Immature natural killer cell (primary cell): ENCODE results near the gene PSD4. TPM values are rescaled to one million over a fixed set of nuclear protein-coding genes. Genes with fewer than 3 reads are reported as not detected.

Experiments
- DNase-seq, 3 donors: peaks; one replicate each; pipeline ENCODE4 v3.0.0; 2022; ENCODE audit warnings: mixed read lengths in 1 of 3
- H3K27ac Mint-ChIP-seq, 6 donors: one replicate each; pipeline ENCODE4 v1.8.0; 2020; ENCODE audit warnings: mixed read lengths in 6 of 6, mild to moderate bottlenecking in 5 of 6, inconsistent platforms in 4 of 6, moderate library complexity in 3 of 6
- H3K27me3 Mint-ChIP-seq, 3 donors: one replicate each; pipeline ENCODE4 v1.8.0; 2020 to 2021; ENCODE audit warnings: low read depth in 3 of 3, mild to moderate bottlenecking in 3 of 3, mixed read lengths in 3 of 3, moderate library complexity in 3 of 3, inconsistent platforms in 1 of 3
- H3K36me3 Mint-ChIP-seq, 3 donors: one replicate each; pipeline ENCODE4 v1.8.0; 2020; ENCODE audit warnings: mixed read lengths in 3 of 3, inconsistent platforms in 2 of 3, mild to moderate bottlenecking in 2 of 3
- H3K4me1 Mint-ChIP-seq, 2 donors: one replicate each; pipeline ENCODE4 v1.8.0; 2020; ENCODE audit warnings: inconsistent platforms in 2 of 2, mild to moderate bottlenecking in 2 of 2, mixed read lengths in 2 of 2, moderate library complexity in 1 of 2
- H3K4me3 Mint-ChIP-seq, 5 donors: one replicate each; pipeline ENCODE4 v1.8.0; 2020; ENCODE audit warnings: mild to moderate bottlenecking in 5 of 5, mixed read lengths in 5 of 5, inconsistent platforms in 3 of 5, moderate library complexity in 3 of 5
- H3K9me3 Mint-ChIP-seq, 6 donors: one replicate each; pipeline ENCODE4 v1.8.0; 2020; ENCODE audit warnings: mild to moderate bottlenecking in 6 of 6, mixed read lengths in 6 of 6, inconsistent platforms in 4 of 6, moderate library complexity in 3 of 6
- polyA plus RNA-seq, 3 donors: library from polyadenylated mRNA; unstranded; fragments of 300-500 nt; fragmentation: Illumina TruSeq; gene quantifications; one replicate each; pipeline ENCODE4 v1.2.3, GENCODE V29; 2021

Gene PSD4
- polyA plus RNA-seq, 3 donors from 2014 or later = 17.0 to 72.3 (median 20.6) TPM

GRCh38 chr2:113237604-113238160 is 63.9 kb downstream of the PSD4 start:
- Mint-ChIP-seq H3K4me3 (peak overlapping the region in 1 of 5 donors; percentile 45), H3K27me3 (peaks cover 4 to 7% (median 5%) of the 10 kb centered on the region in 3 donors)
- DNase-seq = no peak

DNA sequence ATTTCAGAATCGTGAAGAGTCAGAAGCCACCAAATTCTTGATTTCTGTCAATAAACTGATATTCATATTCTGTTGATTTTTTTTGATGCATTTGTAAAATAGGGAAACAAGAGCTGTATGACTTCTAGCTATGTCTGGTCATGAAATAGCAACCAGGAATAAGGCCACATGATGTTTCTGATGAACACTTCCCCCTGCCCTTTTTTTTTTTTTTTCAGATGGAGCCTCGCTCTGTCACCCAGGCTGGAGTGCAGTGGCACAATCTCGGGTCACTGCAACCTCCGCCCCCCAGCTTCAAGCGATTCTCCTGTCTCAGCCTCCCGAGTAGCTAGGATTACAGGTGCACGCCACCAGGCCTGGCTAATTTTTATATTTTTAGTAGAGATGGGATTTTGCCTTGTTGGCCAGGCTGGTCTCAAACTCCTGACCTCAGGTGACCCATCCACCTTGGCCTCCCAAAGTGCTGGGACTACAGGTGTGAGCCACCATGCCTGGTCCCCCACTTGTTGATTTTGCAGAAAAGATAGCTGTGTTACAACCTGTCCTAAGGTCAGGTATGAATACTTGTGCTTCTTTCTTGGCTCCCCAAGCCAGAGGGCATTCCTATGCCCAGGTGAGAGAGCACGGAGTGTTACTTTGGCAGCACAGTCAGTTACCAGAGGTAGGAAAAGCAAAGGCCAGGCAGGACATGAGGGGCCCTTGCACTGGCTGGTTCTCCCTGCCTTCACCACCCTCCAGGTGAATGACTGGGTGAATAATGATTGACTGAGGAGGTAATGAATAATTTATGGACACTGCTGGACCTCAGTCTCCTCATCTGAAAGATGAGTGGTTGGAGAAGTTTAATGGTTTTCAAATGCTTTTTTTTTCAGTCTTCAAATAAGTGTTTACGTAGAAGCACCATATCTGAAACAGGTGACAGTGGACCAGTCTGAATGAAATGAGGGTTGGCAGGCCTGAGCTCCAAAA is 65.4 kb downstream of the PSD4 start:
- Mint-ChIP-seq H3K36me3 (no peaks in the 10 kb centered on the region), H3K9me3 (no peaks in the 10 kb centered on the region), H3K27me3 (peaks cover 2 to 6% (median 5%) of the 10 kb centered on the region in 3 donors), H3K4me3 (no peak overlapping the region), H3K4me1 (peaks cover 10 to 23% of the 10 kb centered on the region in 2 donors), H3K27ac (no peak overlapping the region)
- no peak for DNase-seq

More at GRCh38 chr2:113237604-113238160, 63.9 kb downstream of the PSD4 start:
- Mint-ChIP-seq H3K4me1 (peaks cover 10 to 23% of the 10 kb centered on the region in 2 donors), H3K27ac (no peak overlapping the region), H3K9me3 (no peaks in the 10 kb centered on the region), H3K36me3 (no peaks in the 10 kb centered on the region)

- H3K4me1 Mint-ChIP-seq = peaks cover 10 to 23% of the 10 kb centered on the region in 2 donors
- no peaks in the 10 kb centered on the region for H3K36me3 Mint-ChIP-seq
- H3K9me3 Mint-ChIP-seq = no peaks in the 10 kb centered on the region
- H3K27me3 Mint-ChIP-seq = peaks cover 2 to 5% (median 3%) of the 10 kb centered on the region in 3 donors
- no peak overlapping the region for H3K4me3 Mint-ChIP-seq
- H3K27ac Mint-ChIP-seq = no peak overlapping the region
- DNase-seq = no peak
Measured at GRCh38 chr2:113240150-113240914, 66.6 kb downstream of the PSD4 start.

GRCh38 chr2:113240915-113241911 is 67.4 kb downstream of the PSD4 start:
- Mint-ChIP-seq H3K27me3 (peaks cover 2 to 3% (median 2%) of the 10 kb centered on the region in 3 donors), H3K4me1 (peaks cover 10 to 23% of the 10 kb centered on the region in 2 donors), H3K36me3 (no peaks in the 10 kb centered on the region), H3K27ac (peak overlapping the region in 1 of 6 donors; percentile 53), H3K9me3 (no peaks in the 10 kb centered on the region), H3K4me3 (no peak overlapping the region)
- DNase-seq = no peak

DNA sequence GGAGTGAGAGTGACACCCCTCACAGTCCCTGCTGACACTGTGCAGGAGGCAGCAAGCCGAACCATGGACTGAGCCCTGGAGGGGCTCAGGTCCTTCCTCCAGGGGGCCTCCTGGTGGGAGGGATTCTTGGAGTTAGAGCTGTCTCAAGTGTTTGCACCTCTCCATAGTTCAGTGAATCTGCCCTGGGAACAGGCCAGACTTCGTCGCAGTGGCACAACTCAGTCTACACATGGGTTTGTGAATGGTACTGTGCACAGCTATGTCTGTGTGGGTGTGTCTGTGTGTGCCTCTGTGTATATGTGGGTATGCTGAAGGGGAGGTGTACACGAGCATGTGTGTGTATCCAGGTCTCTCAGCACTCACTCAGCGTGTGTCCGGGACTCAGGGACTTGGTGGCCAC is 68.6 kb downstream of the PSD4 start:
- H3K9me3 Mint-ChIP-seq = no peaks in the 10 kb centered on the region
- peaks cover 2 to 3% (median 2%) of the 10 kb centered on the region in 3 donors for H3K27me3 Mint-ChIP-seq
- no peak overlapping the region for H3K4me3 Mint-ChIP-seq
- no peaks in the 10 kb centered on the region for H3K36me3 Mint-ChIP-seq
- DNase-seq = no peak
- peaks cover 10 to 16% of the 10 kb centered on the region in 2 donors for H3K4me1 Mint-ChIP-seq
- peak overlapping the region in 1 of 6 donors; percentile 80 for H3K27ac Mint-ChIP-seq

DNA sequence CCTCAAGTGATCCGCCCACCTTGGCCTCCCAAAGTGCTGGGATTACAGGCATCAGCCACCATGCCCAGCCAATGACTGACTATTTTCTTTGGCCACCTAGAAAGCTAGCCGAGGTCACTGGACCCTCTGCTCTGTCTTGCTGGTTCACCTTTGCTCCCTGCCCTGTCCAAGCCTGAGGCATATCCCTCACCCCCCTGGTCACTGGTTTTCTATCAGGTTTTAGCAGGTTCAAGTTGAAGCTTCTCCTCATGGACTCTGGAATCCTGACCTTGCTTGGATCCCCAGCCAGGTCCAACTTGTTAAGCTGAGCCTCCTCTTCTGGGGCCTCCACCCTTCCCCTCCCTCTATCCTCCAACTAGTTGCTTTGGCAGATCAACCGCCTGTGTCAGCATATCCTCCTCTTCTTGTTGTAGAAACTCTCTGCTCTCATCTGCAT is 71.5 kb downstream of the PSD4 start:
- H3K4me3 Mint-ChIP-seq = no peak overlapping the region
- H3K4me1 Mint-ChIP-seq = peaks cover 19 to 23% of the 10 kb centered on the region in 2 donors
- H3K9me3 Mint-ChIP-seq = no peaks in the 10 kb centered on the region
- H3K27ac Mint-ChIP-seq = no peak overlapping the region
- H3K27me3 Mint-ChIP-seq = peaks cover 2 to 3% (median 2%) of the 10 kb centered on the region in 3 donors
- no peak for DNase-seq
- no peaks in the 10 kb centered on the region for H3K36me3 Mint-ChIP-seq

DNA sequence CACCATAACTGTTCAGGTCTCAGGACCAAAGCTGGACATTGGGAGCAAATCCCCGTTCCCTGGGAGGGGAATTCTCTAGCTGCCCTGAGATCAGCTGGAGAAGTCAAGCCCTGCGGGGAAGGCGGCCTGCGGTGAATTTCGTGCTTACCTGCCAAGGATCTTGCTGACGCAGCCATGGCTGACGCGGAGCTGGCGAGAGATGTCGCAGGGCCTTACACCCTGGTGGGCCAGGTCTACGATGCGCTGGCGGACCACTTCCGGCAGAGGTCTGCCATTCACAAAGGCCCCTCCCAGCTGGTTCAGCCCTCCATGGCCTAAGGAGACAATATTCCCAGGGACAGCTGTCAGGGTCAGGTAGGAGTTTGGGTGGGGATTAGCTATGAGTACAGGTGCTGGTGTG is 72.8 kb downstream of the PSD4 start:
- no peak for DNase-seq
- H3K4me1 Mint-ChIP-seq = peaks cover 25% of the 10 kb centered on the region in 2 donors
- H3K27me3 Mint-ChIP-seq = peaks cover 0 to 1% (median 0%) of the 10 kb centered on the region in 3 donors
- H3K9me3 Mint-ChIP-seq = no peaks in the 10 kb centered on the region
- H3K4me3 Mint-ChIP-seq = no peak overlapping the region
- no peaks in the 10 kb centered on the region for H3K36me3 Mint-ChIP-seq
- peak overlapping the region in 1 of 6 donors; percentile 14 for H3K27ac Mint-ChIP-seq

DNA sequence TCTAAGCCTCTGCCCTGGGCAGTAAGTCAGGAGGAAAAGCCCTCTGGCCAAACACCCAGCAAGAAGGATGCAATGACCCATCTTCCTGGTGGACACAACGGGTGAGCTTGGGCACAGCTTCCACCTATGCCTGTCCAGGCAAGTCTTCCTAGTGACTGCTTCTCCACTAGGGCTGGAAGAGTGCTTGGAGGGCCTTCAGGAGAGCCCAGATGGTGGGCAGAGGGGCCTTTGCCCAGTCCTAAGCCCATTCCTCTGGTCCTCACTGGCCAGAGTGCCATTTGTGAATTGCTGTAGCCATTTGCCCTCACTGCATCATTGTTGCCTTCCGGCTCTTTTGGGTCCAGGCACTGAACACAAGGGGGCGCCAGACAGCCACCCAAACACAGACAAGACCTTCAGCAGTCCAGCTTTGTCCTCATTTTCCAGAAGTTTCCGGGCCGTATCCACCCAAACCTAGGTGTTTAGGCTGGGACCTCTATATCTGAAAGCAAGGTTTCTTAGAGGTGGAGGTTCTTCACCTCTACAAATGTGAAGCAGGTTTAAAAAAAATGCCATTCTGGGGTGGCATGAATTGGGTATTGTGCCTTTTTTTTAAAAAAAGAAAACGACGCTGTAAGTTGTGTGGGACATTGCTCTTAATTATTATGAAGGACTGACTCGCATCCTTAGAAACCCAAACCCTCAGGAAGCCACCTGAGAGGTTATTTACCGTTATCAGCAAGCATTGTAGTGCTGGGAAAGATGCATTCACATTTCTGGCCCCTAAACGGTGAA is 75.4 kb downstream of the PSD4 start:
- peak; percentile 70 to 73 (median 71) for DNase-seq
- Mint-ChIP-seq H3K4me1 (peaks cover 46 to 51% of the 10 kb centered on the region in 2 donors), H3K9me3 (no peaks in the 10 kb centered on the region), H3K4me3 (no peak overlapping the region), H3K27me3 (no peaks in the 10 kb centered on the region), H3K36me3 (no peaks in the 10 kb centered on the region), H3K27ac (peak overlapping the region in 2 of 6 donors; percentile 78 to 81)

DNA sequence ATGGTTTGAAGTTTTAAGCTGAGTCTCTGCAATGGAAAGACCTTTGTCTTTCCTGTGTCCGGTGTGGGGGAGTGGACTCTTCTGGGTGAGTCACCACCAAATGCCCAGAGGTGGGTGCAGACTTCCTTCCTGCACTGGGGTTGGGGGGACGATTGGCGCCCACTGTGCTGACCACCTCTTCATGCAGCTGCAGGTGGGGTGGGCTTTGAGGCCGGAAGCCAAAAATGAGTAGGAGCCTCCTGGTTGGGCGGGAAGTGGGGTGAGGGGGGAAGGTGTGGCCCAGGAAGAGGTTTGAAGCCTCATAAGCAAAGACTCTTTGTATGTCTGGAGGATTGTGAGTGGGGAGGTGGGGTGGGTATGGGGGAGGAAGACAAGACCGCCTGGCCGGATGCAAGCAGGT is 77.3 kb downstream of the PSD4 start:
- Mint-ChIP-seq H3K36me3 (no peaks in the 10 kb centered on the region), H3K4me3 (peak overlapping the region; percentile 56 to 73 (median 64)), H3K27ac (peak overlapping the region; percentile 47 to 94 (median 82)), H3K27me3 (no peaks in the 10 kb centered on the region), H3K4me1 (peaks cover 46 to 52% of the 10 kb centered on the region in 2 donors), H3K9me3 (no peaks in the 10 kb centered on the region)
- peak; percentile 22 to 28 (median 25) for DNase-seq

GRCh38 chr2:113252047-113252590 is 78.3 kb downstream of the PSD4 start:
- H3K27me3 Mint-ChIP-seq = no peaks in the 10 kb centered on the region
- H3K4me1 Mint-ChIP-seq = peaks cover 46 to 52% of the 10 kb centered on the region in 2 donors
- H3K4me3 Mint-ChIP-seq = peak overlapping the region in 2 of 5 donors; percentile 32 to 47
- no peaks in the 10 kb centered on the region for H3K9me3 Mint-ChIP-seq
- peak overlapping the region; percentile 14 to 82 (median 77) for H3K27ac Mint-ChIP-seq
- no peaks in the 10 kb centered on the region for H3K36me3 Mint-ChIP-seq
- no peak for DNase-seq

- peaks cover 0 to 4% (median 0%) of the 10 kb centered on the region in 3 donors for H3K36me3 Mint-ChIP-seq
- H3K9me3 Mint-ChIP-seq = no peaks in the 10 kb centered on the region
- no peak for DNase-seq
- H3K4me1 Mint-ChIP-seq = peaks cover 46 to 52% of the 10 kb centered on the region in 2 donors
- H3K27me3 Mint-ChIP-seq = peaks cover 0 to 2% (median under 1%) of the 10 kb centered on the region in 3 donors
- H3K4me3 Mint-ChIP-seq = no peak overlapping the region
- peak overlapping the region in 2 of 6 donors; percentile 2 to 64 for H3K27ac Mint-ChIP-seq
Measured at GRCh38 chr2:113253453-113253852, 79.7 kb downstream of the PSD4 start.
